HCT116 (cell line): ENCODE results near the gene NTNG1. TPM values are rescaled to one million over a fixed set of nuclear protein-coding genes. Genes with fewer than 3 reads are reported as not detected.

ENCODE experiments used
- total RNA-seq: library from RNA; stranded (reverse); gene quantifications from one replicate; pipeline ENCODE4 v1.2.1, GENCODE V29; 2021; ENCODE audit not compliant: unreplicated experiment
- TF ChIP-seq, protein P1 (sequence below): IDR thresholded peaks from 2 replicates; pipeline ENCODE4 v1.6.1; 2012; ENCODE audit warnings: low read depth

NTNG1 gene
- total RNA-seq, 1 experiment from 2014 or later = not detected

DNA sequence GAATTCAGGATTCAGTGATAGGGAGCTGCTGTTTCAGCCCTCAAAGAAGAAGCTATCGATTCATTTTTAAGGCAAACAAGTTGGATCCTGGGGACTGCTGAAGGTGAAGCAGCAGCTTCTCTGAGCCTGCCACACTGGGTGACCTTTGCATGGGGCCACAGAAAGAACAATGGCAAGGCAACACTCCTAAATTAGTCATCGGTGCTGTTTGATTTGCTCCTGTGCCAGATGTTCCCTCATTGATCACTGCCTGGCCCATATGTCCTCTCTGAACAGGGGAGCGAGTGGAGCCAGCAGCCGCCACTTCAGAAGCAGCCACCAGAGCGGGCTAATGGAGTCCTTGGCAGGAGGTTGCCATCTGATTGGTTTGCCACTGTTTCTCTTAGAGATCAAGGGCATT lies 391.5 kb downstream of the NTNG1 start (continued):
- TF ChIP-seq, protein P1, sequence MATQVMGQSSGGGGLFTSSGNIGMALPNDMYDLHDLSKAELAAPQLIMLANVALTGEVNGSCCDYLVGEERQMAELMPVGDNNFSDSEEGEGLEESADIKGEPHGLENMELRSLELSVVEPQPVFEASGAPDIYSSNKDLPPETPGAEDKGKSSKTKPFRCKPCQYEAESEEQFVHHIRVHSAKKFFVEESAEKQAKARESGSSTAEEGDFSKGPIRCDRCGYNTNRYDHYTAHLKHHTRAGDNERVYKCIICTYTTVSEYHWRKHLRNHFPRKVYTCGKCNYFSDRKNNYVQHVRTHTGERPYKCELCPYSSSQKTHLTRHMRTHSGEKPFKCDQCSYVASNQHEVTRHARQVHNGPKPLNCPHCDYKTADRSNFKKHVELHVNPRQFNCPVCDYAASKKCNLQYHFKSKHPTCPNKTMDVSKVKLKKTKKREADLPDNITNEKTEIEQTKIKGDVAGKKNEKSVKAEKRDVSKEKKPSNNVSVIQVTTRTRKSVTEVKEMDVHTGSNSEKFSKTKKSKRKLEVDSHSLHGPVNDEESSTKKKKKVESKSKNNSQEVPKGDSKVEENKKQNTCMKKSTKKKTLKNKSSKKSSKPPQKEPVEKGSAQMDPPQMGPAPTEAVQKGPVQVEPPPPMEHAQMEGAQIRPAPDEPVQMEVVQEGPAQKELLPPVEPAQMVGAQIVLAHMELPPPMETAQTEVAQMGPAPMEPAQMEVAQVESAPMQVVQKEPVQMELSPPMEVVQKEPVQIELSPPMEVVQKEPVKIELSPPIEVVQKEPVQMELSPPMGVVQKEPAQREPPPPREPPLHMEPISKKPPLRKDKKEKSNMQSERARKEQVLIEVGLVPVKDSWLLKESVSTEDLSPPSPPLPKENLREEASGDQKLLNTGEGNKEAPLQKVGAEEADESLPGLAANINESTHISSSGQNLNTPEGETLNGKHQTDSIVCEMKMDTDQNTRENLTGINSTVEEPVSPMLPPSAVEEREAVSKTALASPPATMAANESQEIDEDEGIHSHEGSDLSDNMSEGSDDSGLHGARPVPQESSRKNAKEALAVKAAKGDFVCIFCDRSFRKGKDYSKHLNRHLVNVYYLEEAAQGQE = no peak

Other genes starting within 250 kb of the NTNG1 start
- 7.3 TPM for gene PRMT6, start 84.4 kb upstream of the NTNG1 start, total RNA-seq